ENCODE data around the gene ZNF335.

- TF ChIP-seq FOXM1 (IDR thresholded peaks at IDR 0.05; ENCODE audit: borderline replicate concordance) (no peak), SUZ12 (IDR thresholded peaks at IDR 0.05) (no peak), TARDBP (IDR thresholded peaks at IDR 0.05) (no peak), ARNT (IDR thresholded peaks at IDR 0.05) (no peak), PKNOX1 (IDR thresholded peaks at IDR 0.05) (no peak), FOXK2 (IDR thresholded peaks at IDR 0.05) (no peak), ZNF384 (IDR thresholded peaks at IDR 0.05) (no peak), ELF4 (IDR thresholded peaks at IDR 0.05) (no peak), SP1 (IDR thresholded peaks at IDR 0.05) (no peak), CTBP1 (IDR thresholded peaks at IDR 0.05; ENCODE audit: borderline replicate concordance) (no peak)
Measured at GRCh38 chr20:45994761-45995493, 22.9 kb upstream of the ZNF335 start.

Data from HEK293T (cell line).